Smooth muscle cell (in vitro differentiated cells): ENCODE measurements around the gene CCDC188. TPM values are rescaled to one million over a fixed set of nuclear protein-coding genes. Genes with fewer than 3 reads are reported as not detected.

Experiments
- DNase-seq: peaks from one replicate; lab custom pipeline; 2025; ENCODE audit not compliant: unreplicated experiment; lab: John Stamatoyannopoulos, UW
- H2AFZ ChIP-seq: fragments of 200-600 bp; sonication (generic); 2 replicates; pipeline ENCODE4 v1.6.0; 2016; ENCODE audit warnings: antibody characterized with exemption, low read depth, mild to moderate bottlenecking
- H3F3A ChIP-seq: fragments of 200-600 bp; sonication (generic); 2 replicates; pipeline ENCODE4 v1.6.0; 2017; ENCODE audit warnings: antibody characterized with exemption, low read depth
- H3K27ac ChIP-seq: fragments of 200-600 bp; sonication (generic); 2 replicates; pipeline ENCODE4 v1.5.1; 2016; ENCODE audit warnings: low read depth, mild to moderate bottlenecking
- H3K27me3 ChIP-seq: fragments of 200-600 bp; sonication (generic); 2 replicates; pipeline ENCODE4 v1.6.1; 2016; ENCODE audit warnings: low read depth, mild to moderate bottlenecking
- H3K36me3 ChIP-seq: fragments of 200-600 bp; sonication (generic); 2 replicates; pipeline ENCODE4 v1.5.1; 2016; ENCODE audit warnings: low read depth
- H3K4me1 ChIP-seq: fragments of 200-600 bp; sonication (generic); 2 replicates; pipeline ENCODE4 v1.5.1; 2016; ENCODE audit warnings: low read depth
- H3K4me2 ChIP-seq: fragments of 200-600 bp; sonication (generic); 2 replicates; pipeline ENCODE4 v1.6.0; 2016; ENCODE audit warnings: mild to moderate bottlenecking
- H3K4me3 ChIP-seq: fragments of 200-600 bp; sonication (generic); 2 replicates; pipeline ENCODE4 v1.5.1; 2016; ENCODE audit warnings: mild to moderate bottlenecking
- H3K79me2 ChIP-seq: fragments of 200-600 bp; sonication (generic); 2 replicates; pipeline ENCODE4 v1.6.0; 2016; ENCODE audit warnings: low read depth, mild to moderate bottlenecking
- H3K9ac ChIP-seq: fragments of 200-600 bp; sonication (generic); 2 replicates; pipeline ENCODE4 v1.6.0; 2016; ENCODE audit warnings: low read depth
- H3K9me3 ChIP-seq: fragments of 200-600 bp; sonication (generic); replicated peaks from 2 replicates; pipeline ENCODE4 v1.5.1; 2016; ENCODE audit warnings: low read depth
- H4K20me1 ChIP-seq: fragments of 200-600 bp; sonication (generic); 2 replicates; pipeline ENCODE4 v1.6.0; 2016; ENCODE audit warnings: low read depth
- CTCF ChIP-seq: fragments of 200-600 bp; sonication (generic); IDR thresholded peaks from 2 replicates; pipeline ENCODE4 v1.5.1; 2017; ENCODE audit warnings: borderline replicate concordance, mild to moderate bottlenecking, antibody characterized with exemption; ENCODE audit not compliant: insufficient read depth, poor library complexity, severe bottlenecking
- WGBS: methylation state at CpG from one replicate; pipeline ENCODE4 v1.1.7; 2016; ENCODE audit warnings: low lambda C conversion rate; 5-methylcytosine and 5-hydroxymethylcytosine counted together
- polyA plus RNA-seq: library from polyadenylated mRNA; unstranded; fragments of >200 nt; fragmentation: Nextera tagmentation; extraction: Ambion mirVana; gene quantifications from 2 replicates; pipeline ENCODE4 v1.2.1, GENCODE V29; 2016
- total RNA-seq: library from RNA; depleted of rRNA; stranded (reverse); fragments of >200 nt; gene quantifications from 2 replicates; pipeline ENCODE4 v1.2.3, GENCODE V29; 2014

CCDC188 gene
- total and polyA plus RNA-seq, 2 experiments from 2014 or later, result not detected

GRCh38 chr22:20172141-20172613 lies 21.3 kb upstream of the CCDC188 start:
- no peak overlapping the region for H3K27ac ChIP-seq
- no peak overlapping the region for H3K4me2 ChIP-seq
- H3K9me3 ChIP-seq, result no peaks in the 10 kb centered on the region
- no peaks in the 10 kb centered on the region for H3K4me1 ChIP-seq
- H4K20me1 ChIP-seq, result no peaks in the 10 kb centered on the region
- no peaks in the 10 kb centered on the region for H3K36me3 ChIP-seq
- no peaks in the 10 kb centered on the region for H3F3A ChIP-seq
- H2AFZ ChIP-seq, result no peak overlapping the region
- H3K9ac ChIP-seq, result no peak overlapping the region
- no peaks in the 10 kb centered on the region for H3K27me3 ChIP-seq
- WGBS, result 87% methylated on average over 10 of the region's 10 CpGs
- TF ChIP-seq CTCF, result no peak
- no peak overlapping the region for H3K4me3 ChIP-seq
- no peaks in the 10 kb centered on the region for H3K79me2 ChIP-seq
- DNase-seq, result no peak

GRCh38 chr22:20171288-20172140 lies 20.7 kb upstream of the CCDC188 start:
- Histone ChIP-seq H3K27me3 (no peaks in the 10 kb centered on the region), H3K9ac (no peak overlapping the region), H3K36me3 (no peaks in the 10 kb centered on the region), H3K4me2 (no peak overlapping the region), H3K79me2 (no peaks in the 10 kb centered on the region), H3K4me3 (no peak overlapping the region), H3K27ac (no peak overlapping the region), H3K9me3 (no peaks in the 10 kb centered on the region), H3F3A (no peaks in the 10 kb centered on the region), H2AFZ (no peak overlapping the region), H3K4me1 (no peaks in the 10 kb centered on the region), H4K20me1 (no peaks in the 10 kb centered on the region)
- DNase-seq, result no peak
- no peak for TF ChIP-seq CTCF
- WGBS, result 88% methylated on average over 12 of the region's 12 CpGs

GRCh38 chr22:20170170-20170569 lies 19.3 kb upstream of the CCDC188 start:
- H3K79me2 ChIP-seq, result no peaks in the 10 kb centered on the region
- no peaks in the 10 kb centered on the region for H3F3A ChIP-seq
- no peak for TF ChIP-seq CTCF
- H3K9me3 ChIP-seq, result no peaks in the 10 kb centered on the region
- H3K27me3 ChIP-seq, result no peaks in the 10 kb centered on the region
- no peak for DNase-seq
- H2AFZ ChIP-seq, result no peak overlapping the region
- H4K20me1 ChIP-seq, result no peaks in the 10 kb centered on the region
- H3K9ac ChIP-seq, result no peak overlapping the region
- H3K27ac ChIP-seq, result no peak overlapping the region
- no peaks in the 10 kb centered on the region for H3K4me1 ChIP-seq
- no peak overlapping the region for H3K4me3 ChIP-seq
- no peaks in the 10 kb centered on the region for H3K36me3 ChIP-seq
- 87% methylated on average over 13 of the region's 13 CpGs for WGBS
- H3K4me2 ChIP-seq, result no peak overlapping the region
